ENCODE data around the gene CDH23.

CDH23 gene

DNA sequence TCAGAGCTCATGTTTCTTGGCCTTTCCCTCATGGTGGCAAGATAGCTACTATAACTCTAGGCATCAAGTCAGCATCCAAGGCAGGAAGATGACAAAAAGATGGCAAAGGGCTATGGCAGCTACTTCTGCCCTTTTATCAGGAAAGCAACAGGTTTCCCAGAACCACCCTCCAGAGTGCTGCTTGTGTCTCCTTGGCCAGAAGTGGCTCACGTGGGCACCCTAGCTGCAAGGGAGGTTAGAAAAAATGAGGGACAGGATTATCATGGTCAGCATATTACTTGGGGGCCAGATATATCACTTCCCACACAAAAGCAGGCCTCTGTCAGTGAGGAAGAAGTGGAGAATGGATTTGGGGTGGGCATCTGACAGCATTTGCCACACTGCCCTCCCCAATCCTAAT lies 347.1 kb downstream of the CDH23 start:
- H3K27ac ChIP-seq, result no peak overlapping the region
- TF ChIP-seq CTCF (IDR thresholded peaks at IDR 0.05), result no peak
- no peak for TF ChIP-seq ZFX (IDR thresholded peaks at IDR 0.05; ENCODE audit: borderline replicate concordance)

DNA sequence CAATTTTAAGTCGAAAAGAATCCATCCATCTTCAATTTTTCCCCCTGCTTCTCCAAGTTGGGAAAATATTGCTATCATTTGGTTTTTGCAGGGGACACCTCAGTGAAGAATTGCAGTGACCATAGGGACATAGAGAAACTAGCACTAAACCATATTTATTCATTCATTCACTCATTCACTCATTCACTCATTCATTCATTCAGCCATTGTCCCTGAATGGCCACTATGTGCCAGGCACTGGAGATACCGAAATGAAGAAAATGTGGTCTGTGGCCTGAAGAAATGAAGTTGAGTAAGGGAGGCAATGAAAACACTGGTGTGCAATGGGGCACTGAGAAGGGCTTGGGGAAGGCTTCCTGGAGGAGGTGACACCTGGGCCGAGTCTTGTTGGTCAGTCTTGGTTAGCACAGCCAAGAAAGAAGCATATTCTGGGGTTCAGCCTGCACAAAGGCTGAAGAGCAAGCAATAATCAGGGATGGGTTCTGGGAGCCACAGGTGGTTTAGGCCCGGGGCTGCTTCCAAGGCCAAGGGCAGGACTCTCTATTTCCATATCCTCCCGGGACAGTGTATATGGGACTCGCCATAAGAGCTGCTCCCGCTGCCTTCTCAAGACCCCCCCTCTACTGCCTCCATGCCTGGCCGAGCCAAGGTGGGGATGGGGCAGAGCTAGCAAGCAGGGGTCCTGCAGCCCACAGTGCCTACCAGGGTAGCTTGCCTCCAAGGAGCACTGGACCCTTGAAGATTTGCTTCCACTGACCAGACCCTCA lies 348.4 kb downstream of the CDH23 start:
- TF ChIP-seq CTCF (IDR thresholded peaks at IDR 0.05), result no peak
- TF ChIP-seq ZFX (IDR thresholded peaks at IDR 0.05; ENCODE audit: borderline replicate concordance), result no peak
- no peak overlapping the region for H3K27ac ChIP-seq

DNA sequence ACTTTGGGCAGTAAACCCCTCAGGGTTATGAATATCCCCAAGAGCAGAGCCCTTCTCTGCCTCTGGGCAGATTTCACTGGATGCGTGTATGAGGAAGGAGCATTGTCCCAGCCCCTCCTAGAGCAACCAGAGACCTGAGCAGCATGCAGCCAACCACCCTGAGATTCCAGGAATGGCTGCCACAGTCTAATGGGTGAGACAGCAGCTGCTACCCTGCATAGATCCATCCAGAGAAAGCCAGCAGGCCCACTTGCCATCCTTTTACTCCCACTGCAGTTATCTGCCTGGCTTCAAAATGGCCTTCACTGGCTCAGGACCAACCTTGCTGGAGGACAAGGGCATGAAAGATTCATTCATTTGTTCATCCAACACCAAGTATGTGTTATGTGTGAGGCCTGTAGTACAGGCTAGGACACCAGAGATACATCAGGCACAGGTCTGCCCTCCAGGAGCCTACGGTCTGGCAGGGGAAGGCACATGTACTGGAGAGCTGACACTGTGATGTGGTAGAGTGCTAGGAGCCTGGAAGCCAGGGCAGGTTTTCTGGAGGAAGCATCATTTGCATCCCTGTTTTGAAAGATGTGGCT lies 349.0 kb downstream of the CDH23 start:
- no peak overlapping the region for H3K27ac ChIP-seq
- TF ChIP-seq CTCF (IDR thresholded peaks at IDR 0.05) (no peak), ZFX (IDR thresholded peaks at IDR 0.05; ENCODE audit: borderline replicate concordance) (no peak)

- TF ChIP-seq CTCF (IDR thresholded peaks at IDR 0.05) (no peak), ZFX (IDR thresholded peaks at IDR 0.05; ENCODE audit: borderline replicate concordance) (no peak)
- no peak overlapping the region for H3K27ac ChIP-seq
These were observed 349.8 kb downstream of the CDH23 start for GRCh38 chr10:71746344-71747037.

- H3K27ac ChIP-seq, result no peak overlapping the region
- TF ChIP-seq CTCF (IDR thresholded peaks at IDR 0.05) (no peak), ZFX (IDR thresholded peaks at IDR 0.05; ENCODE audit: borderline replicate concordance) (no peak)
These were observed 350.4 kb downstream of the CDH23 start for GRCh38 chr10:71747039-71747531.

DNA sequence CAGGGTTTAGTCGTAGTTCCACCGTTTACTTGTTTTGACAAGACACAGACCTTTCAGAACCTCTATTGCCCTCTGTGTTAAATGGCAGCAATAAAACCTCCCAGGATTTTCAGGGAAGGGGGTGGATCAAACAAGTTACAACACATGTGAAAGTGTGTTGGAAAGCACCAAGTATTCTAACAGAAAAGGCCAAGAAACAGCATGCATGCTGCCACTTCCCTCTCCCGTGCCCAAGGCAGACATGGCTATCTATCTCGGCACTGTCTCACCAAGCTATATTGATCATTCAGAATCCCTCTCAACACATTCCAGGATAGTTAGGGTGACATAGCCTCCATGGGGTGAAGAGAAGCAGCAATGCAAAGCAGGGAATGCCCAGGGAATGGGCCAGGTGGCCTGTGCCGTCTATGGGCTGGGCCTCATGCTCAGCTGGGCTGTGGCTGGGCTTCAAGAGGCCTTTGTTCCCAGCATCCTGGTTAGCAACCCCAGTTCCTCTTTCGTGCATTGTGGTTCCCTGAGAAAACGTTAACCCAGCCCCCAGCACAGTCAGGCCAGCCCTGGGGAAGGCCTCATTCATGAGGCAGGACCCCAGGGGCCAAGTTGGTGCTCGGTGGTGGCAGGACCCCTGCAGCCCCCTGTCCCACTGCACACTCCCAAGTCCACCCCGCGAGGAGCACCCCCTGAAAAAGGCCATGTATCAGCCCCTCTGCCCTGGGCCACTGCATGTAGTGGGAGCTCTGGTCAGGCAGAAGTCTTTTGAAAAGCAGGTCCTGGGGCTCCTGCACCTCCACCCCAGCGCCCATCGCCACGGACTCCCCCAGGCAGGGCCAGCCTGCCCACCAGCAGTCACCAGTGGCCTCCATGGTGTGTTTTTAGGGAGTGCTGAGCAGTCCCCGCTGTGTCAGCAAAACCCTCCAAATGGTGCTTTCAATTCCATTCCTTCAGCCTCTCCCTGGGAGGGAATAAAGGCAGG lies 351.1 kb downstream of the CDH23 start:
- TF ChIP-seq ZFX (IDR thresholded peaks at IDR 0.05; ENCODE audit: borderline replicate concordance) (no peak), CTCF (IDR thresholded peaks at IDR 0.05) (no peak)
- H3K27ac ChIP-seq, result no peak overlapping the region

All from 22Rv1 (cell line).